IPS-20b (cell line): ENCODE data around the gene LRRC7.
"Not testable (repeated sequence)": the region's sequence is repeated elsewhere in the genome, so short reads cannot be mapped to it uniquely, and the experiment has no call there.

Experiments
- H3K27ac ChIP-seq: one replicate; pipeline ENCODE4 v1.5.1; 2013; ENCODE audit warnings: low read length
- H3K27me3 ChIP-seq: 2 replicates; pipeline ENCODE4 v1.6.1; 2013; ENCODE audit warnings: mild to moderate bottlenecking, low read length, inconsistent platforms; ENCODE audit not compliant: insufficient read depth
- H3K36me3 ChIP-seq: 2 replicates; pipeline ENCODE4 v1.6.1; 2013; ENCODE audit warnings: low read depth, mild to moderate bottlenecking, inconsistent platforms, low read length, moderate library complexity; ENCODE audit not compliant: insufficient read depth
- H3K4me1 ChIP-seq: 2 replicates; pipeline ENCODE4 v1.6.1; 2013; ENCODE audit warnings: mild to moderate bottlenecking, control low read depth, inconsistent platforms, low read length, moderate library complexity; ENCODE audit not compliant: insufficient read depth
- H3K4me3 ChIP-seq: 2 replicates; pipeline ENCODE4 v1.5.1; 2013; ENCODE audit warnings: mild to moderate bottlenecking, low read length, inconsistent platforms
- H3K9ac ChIP-seq: 2 replicates; pipeline ENCODE4 v1.6.1; 2013; ENCODE audit warnings: low read depth, mild to moderate bottlenecking, inconsistent platforms, low read length, moderate library complexity
- H3K9me3 ChIP-seq: 2 replicates; pipeline ENCODE4 v1.6.1; 2013; ENCODE audit warnings: mild to moderate bottlenecking, low read depth, low read length, inconsistent platforms; ENCODE audit not compliant: insufficient read depth

LRRC7 gene

DNA sequence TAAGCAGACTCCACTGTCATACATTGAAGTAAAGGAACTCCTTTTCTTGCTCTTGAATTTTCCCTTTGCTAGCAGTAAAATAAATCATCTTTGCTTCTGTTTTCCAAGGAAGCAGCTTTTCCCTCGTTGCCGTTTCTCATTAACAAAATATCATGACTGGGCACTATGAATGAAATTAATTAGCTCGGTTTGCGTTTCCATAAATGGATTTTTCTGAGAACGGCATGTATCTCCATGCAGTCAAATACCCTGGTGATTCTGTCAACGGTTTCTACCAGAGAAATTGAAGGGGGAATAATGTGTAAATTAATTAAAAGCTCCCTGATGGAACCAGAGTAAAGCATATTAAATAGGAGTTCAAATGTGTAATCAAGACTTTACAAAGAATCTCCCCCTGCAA is 372.5 kb downstream of the LRRC7 start:
- H3K4me1 ChIP-seq: no peaks in the 10 kb centered on the region
- peaks cover 4% of the 10 kb centered on the region; the same call in 1 of the 2 replicates for H3K9me3 ChIP-seq
- H3K4me3 ChIP-seq: no peak overlapping the region
- H3K9ac ChIP-seq: no peak overlapping the region
- H3K27me3 ChIP-seq: no peaks in the 10 kb centered on the region
- no peaks in the 10 kb centered on the region for H3K36me3 ChIP-seq
- H3K27ac ChIP-seq: no peak overlapping the region

DNA sequence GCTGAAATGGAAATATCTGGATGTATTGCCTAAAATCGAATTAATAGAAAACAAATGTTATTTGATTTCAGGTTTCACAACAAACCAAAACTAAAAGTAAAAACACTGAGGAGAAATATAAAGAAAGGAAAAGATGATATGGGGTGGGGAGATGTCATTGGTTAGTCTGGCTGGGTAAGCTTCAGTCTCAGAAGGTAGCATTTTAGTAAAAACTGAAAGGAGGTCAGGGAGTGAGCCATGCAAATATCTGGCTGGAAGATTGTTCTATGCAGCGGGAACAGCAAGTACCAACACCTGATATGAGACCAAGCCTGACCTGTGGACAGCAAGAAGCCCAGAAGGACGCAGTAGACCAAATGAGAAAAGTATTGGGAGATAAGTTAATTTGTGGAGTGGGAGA is 373.1 kb downstream of the LRRC7 start:
- Histone ChIP-seq H3K27me3 (no peaks in the 10 kb centered on the region), H3K27ac (no peak overlapping the region), H3K4me3 (no peak overlapping the region), H3K4me1 (no peaks in the 10 kb centered on the region), H3K36me3 (no peaks in the 10 kb centered on the region), H3K9me3 (peaks cover 9% of the 10 kb centered on the region), H3K9ac (no peak overlapping the region)

DNA sequence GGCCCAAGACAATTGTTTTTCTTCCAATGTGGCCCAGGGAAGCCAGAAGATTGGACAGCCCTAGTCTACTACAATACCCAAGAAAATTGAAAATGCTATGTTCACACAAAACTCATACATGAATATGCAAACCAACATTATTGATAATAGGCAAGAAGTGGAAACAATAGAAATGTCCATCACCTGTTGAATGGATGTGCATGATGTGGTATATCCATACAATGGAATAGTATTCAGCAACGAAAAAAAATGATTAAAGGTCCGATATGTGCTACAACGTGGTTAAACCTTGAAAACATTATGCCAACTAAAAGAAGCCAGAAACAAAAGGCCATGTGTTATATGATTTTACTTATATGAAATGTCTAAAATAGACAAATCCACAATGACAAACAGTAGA is 375.3 kb downstream of the LRRC7 start:
- no peak overlapping the region for H3K27ac ChIP-seq
- H3K4me3 ChIP-seq: no peak overlapping the region
- H3K27me3 ChIP-seq: no peaks in the 10 kb centered on the region
- H3K36me3 ChIP-seq: no peaks in the 10 kb centered on the region
- no peaks in the 10 kb centered on the region for H3K4me1 ChIP-seq
- peaks cover 10% of the 10 kb centered on the region for H3K9me3 ChIP-seq
- H3K9ac ChIP-seq: no peak overlapping the region

DNA sequence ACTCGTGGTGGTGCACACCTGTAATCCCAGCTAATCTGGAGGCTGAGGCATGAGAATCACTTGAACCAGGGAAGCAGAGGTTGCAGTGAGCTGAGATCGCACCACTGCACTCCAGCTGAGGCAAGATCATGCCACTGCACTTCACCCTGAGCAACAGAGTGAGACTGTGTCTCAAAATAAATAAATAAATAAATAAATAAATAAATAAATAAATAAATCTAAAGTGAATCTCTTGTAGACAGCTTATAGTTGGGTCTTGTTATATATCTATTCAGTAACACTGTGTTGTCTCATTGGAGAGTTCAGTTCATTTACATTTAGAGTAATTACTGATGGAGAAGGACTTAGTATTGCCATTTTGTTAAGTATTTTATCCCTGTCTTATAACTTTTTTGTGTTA is 379.2 kb downstream of the LRRC7 start:
- no peak overlapping the region for H3K4me3 ChIP-seq
- H3K27me3 ChIP-seq: no peaks in the 10 kb centered on the region
- no peak overlapping the region for H3K9ac ChIP-seq
- no peaks in the 10 kb centered on the region for H3K36me3 ChIP-seq
- H3K9me3 ChIP-seq: peaks cover 10% of the 10 kb centered on the region
- no peak overlapping the region for H3K27ac ChIP-seq
- H3K4me1 ChIP-seq: no peaks in the 10 kb centered on the region

DNA sequence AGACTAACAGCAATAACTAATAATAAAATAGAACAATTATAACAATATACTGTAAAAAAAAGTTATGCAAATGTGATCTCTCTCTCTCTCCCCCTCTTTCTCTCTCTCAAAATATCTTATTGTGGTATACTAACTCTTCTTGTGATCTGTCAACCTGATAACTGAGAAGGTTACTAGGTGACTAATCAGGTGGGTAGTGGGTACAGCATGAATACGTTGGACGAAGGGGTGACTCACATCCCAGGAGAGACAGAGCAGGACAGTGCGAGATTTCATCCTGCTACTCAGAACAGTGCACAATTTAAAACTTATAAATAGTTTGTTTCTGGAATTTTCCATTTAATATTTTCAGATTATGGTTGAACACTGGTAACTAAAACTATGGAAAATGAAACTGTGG is 380.1 kb downstream of the LRRC7 start:
- Histone ChIP-seq H3K27ac (no peak overlapping the region), H3K27me3 (no peaks in the 10 kb centered on the region), H3K9me3 (peaks cover 10% of the 10 kb centered on the region), H3K4me1 (no peaks in the 10 kb centered on the region), H3K36me3 (no peaks in the 10 kb centered on the region), H3K4me3 (no peak overlapping the region), H3K9ac (no peak overlapping the region)

DNA sequence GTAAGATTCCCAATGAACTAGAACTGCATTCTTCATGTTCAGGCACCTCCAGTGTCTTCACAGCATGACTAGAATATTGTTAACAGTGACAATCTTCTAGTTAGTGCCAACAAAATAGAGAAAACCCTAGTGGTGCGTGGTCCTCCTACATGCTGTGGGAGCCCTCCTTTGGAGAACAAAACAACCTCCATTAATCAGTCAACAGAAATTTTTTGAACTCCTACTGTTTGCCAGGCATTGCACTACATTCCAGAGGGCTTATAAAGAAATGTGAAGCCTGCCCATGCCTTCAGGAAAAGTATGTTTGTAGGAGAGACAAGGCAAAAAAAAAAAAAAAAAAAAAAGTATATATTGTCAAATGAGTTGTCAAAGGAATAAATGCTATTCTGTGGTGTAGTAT is 385.0 kb downstream of the LRRC7 start:
- Histone ChIP-seq H3K4me3 (no peak overlapping the region), H3K27ac (no peak overlapping the region), H3K27me3 (no peaks in the 10 kb centered on the region), H3K4me1 (no peaks in the 10 kb centered on the region), H3K9ac (no peak overlapping the region), H3K36me3 (no peaks in the 10 kb centered on the region), H3K9me3 (no peaks in the 10 kb centered on the region)

DNA sequence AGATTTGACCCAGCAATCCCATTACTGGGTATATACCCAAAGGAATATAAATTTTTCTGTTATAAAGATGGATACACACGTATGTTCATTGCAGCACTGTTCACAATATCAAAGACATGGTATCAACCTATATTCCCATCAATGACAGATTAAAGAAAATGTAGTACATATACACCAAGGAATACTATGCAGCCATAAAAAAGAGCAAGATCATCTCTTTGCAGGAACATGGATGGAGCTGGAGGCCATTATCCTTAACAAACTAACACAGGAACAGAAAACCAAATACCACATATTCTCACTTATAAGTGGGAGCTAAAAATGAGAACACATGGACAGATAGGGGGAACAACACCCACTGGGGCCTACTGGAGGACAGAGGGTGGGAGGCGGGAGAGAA is 394.7 kb downstream of the LRRC7 start:
- H3K27me3 ChIP-seq, H3K4me3 ChIP-seq, H3K4me1 ChIP-seq, H3K36me3 ChIP-seq, H3K9me3 ChIP-seq, H3K27ac ChIP-seq, H3K9ac ChIP-seq: not testable (repeated sequence)

DNA sequence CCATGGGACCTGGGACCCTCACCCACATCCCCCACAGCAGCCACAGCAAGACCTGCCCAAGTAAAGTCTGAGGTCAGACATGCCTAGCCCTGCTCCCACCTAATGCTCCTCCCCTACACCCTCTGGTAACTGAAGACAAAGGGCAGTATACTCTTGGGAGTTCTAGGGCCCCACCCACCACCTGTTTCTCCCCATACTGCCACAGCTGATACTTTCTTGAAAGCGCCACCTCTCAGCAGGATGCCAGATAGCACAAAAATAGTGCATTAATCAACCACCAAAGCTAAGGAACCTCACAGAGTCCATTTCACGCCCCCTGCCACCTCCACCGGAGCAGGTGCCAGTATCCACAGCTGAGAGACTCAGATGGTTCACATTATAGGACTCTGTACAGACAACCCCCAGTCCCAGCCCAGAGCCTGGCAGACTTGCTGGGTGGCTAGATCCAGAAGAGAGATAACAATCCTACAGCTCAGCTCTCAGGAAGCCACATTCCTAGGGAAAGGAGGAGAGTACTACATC is 399.6 kb downstream of the LRRC7 start:
- Histone ChIP-seq H3K27ac (no peak overlapping the region), H3K4me1 (no peaks in the 10 kb centered on the region), H3K9ac (no peak overlapping the region), H3K27me3 (no peaks in the 10 kb centered on the region), H3K9me3 (peaks cover 5% of the 10 kb centered on the region; the same call in 1 of the 2 replicates), H3K4me3 (no peak overlapping the region), H3K36me3 (no peaks in the 10 kb centered on the region)

DNA sequence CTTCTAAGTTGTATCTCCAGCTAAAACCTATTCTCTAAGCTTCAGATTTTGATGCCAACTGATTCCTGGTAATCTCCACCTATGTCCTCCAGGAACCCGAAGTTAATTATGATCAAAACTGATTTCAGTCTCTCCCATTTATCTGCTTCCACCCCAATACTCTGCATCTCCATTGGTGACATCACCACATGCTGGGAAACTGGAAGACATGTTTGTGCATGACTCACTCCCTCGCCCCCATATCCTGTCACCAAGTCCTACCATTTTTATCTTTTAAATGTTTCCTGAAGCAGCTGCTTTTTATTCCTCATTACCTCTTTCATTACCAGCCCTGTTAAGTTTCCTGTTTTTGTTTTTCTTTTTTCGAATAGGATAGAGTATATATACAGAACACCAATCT is 409.2 kb downstream of the LRRC7 start:
- Histone ChIP-seq H3K27me3 (no peaks in the 10 kb centered on the region), H3K27ac (no peak overlapping the region), H3K9ac (no peak overlapping the region), H3K36me3 (no peaks in the 10 kb centered on the region), H3K4me3 (no peak overlapping the region), H3K9me3 (no peaks in the 10 kb centered on the region), H3K4me1 (no peaks in the 10 kb centered on the region)

DNA sequence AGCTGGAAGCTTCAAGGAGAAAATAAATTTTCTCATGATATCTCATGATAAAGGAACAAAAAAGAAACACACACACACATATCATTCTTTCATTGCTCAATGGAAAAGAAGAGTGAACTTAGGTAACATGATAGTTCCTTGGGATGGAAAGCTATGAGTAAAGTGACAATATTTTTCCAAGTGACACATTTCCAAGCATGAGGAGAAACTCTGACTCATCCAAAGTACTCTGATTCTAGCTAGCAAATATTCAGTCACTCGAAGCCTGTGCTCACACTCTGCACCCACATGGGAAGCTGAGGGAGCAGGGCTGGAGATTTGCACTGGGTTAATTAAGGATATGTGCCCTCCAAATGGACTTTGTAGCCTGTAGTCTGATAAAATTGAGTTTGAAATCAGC is 415.3 kb downstream of the LRRC7 start:
- Histone ChIP-seq H3K4me1 (no peaks in the 10 kb centered on the region), H3K36me3 (no peaks in the 10 kb centered on the region), H3K9ac (no peak overlapping the region), H3K4me3 (no peak overlapping the region), H3K9me3 (no peaks in the 10 kb centered on the region), H3K27ac (no peak overlapping the region), H3K27me3 (no peaks in the 10 kb centered on the region)

DNA sequence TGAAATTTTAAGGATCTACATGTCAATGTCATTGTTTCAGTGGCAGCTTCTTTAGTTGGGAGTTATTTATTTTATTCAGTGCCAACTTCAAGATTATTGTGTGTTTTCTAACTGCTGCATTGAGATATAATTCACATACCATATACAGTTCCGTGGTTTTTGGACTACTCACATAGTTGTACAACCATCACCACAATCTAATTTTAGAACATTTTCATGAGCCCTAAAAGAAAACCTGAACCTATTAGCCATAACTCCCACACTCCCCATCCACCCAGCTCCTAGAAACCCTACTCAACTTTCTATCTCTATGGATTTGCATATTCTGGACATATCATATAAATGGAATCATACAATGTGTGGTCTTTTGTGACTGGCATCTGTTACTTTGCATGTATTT is 417.7 kb downstream of the LRRC7 start:
- H3K9ac ChIP-seq: no peak overlapping the region
- H3K36me3 ChIP-seq: no peaks in the 10 kb centered on the region
- H3K4me3 ChIP-seq: no peak overlapping the region
- no peaks in the 10 kb centered on the region for H3K4me1 ChIP-seq
- no peaks in the 10 kb centered on the region for H3K27me3 ChIP-seq
- no peaks in the 10 kb centered on the region for H3K9me3 ChIP-seq
- no peak overlapping the region for H3K27ac ChIP-seq

DNA sequence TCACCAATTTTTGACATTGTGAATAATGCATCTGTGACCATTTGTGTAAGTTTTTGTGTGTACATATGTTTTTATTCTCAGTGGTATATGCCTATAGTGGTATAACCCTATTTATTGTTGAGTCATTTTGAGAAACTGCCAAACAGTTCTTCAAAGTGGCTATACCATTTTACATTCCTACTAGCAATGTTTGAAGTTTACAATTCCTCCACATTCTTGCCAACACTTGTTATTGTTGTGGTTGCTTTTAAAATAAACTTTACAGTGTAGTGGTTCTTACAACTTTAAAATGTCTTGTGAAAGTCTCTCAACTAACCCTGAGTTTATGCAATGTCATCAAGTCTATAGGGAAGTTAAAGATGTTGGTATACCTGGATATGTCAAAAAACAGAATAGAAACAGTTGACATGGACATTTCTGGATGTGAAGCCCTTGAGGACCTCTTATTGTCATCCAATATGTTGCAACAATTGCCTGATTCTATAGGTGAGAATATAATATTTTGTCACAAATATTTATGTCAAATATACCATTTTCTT is 418.2 kb downstream of the LRRC7 start:
- Histone ChIP-seq H3K27me3 (no peaks in the 10 kb centered on the region), H3K4me3 (no peak overlapping the region), H3K9me3 (no peaks in the 10 kb centered on the region), H3K27ac (no peak overlapping the region), H3K4me1 (no peaks in the 10 kb centered on the region), H3K36me3 (no peaks in the 10 kb centered on the region), H3K9ac (no peak overlapping the region)
